HTR-8/SVneo (cell line): ENCODE results near the gene YBX2.

Experiments
- DNase-seq: peaks from one replicate; pipeline ENCODE4 v3.0.0; 2011; ENCODE audit warnings: low spot score, mixed read lengths; ENCODE audit not compliant: insufficient read length
- FAIRE-seq: peaks from 2 replicates; lab custom pipeline; 2011; peaks lifted over from hg19 to GRCh38; lab: Jason Lieb, UNC

Gene YBX2

DNA sequence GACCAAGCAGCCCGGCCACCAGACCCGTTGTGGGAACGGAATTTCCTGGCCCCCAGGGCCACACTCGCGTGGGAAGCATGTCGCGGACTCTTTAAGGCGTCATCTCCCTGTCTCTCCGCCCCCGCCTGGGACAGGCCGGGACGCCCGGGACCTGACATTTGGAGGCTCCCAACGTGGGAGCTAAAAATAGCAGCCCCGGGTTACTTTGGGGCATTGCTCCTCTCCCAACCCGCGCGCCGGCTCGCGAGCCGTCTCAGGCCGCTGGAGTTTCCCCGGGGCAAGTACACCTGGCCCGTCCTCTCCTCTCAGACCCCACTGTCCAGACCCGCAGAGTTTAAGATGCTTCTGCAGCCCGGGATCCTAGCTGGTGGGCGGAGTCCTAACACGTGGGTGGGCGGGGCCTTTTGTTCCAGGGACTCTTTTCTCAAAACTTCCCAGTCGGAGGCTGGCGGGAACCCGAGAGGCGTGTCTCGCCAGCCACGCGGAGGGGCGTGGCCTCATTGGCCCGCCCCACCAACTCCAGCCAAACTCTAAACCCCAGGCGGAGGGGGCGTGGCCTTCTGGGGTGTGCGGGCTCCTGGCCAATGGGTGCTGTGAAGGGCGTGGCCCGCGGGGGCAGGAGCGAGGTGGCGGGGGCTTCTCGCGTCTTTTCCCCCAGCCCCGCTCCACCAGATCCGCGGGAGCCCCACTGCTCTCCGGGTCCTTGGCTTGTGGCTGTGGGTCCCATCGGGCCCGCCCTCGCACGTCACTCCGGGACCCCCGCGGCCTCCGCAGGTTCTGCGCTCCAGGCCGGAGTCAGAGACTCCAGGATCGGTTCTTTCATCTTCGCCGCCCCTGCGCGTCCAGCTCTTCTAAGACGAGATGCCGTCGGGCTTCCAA is 13.1 kb downstream of the YBX2 start, which contains the start of gene SLC2A4:
TSS of gene SLC2A4 (plus strand) at position 645 of the 879 bp plus-strand sequence. CDS start at position 862, 217 bp downstream.
- FAIRE-seq: peak; percentile 86
- DNase-seq: peak; percentile 97

DNA sequence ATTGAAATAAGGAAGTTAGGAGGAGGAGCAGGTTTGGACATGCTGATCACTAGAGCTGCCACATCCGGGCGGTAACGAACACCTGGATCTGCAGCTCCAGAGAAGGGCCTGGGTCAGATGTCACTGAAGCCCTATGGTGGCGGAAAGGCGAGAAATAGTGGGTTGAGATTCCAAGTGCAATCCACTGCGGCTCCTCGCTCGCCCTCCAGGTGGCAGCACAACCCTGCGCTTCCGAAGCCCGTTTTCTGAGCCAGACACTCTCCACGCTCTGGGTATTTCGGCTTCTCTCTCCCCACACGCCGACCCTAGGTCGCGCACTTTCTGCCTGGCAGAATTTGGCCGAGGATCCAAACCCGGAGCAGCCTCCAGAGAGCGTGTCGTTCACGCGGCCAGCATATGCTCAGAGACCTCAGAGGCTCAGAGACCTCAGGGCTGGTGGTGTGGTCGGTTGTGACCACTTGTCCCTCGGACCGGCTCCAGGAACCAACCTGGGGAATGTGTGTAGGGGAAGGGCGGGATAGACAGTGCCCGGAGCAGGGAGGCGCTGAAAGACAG is 13.8 kb downstream of the YBX2 start:
- FAIRE-seq (peak; percentile 87), DNase-seq (peak; percentile 88)

DNA sequence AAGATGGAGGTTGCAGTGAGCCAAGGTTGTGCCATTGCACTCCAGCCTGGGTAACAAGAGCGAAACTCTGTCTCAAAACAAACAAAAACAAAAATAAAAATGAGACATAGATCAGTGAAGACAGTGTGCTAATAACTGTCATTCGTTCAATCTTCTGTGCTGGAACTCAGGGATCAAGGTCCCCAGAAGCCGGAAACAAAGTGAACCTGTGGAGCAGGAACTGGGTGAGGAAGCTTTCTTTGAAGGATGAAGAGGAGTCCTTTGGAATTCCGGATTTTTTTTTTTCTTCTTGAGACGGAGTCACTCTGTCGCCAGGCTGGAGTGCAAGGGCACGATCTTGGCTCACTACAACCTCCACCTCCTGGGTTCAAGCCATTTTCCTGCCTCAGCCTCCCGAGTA is 15.0 kb downstream of the YBX2 start:
- no peak for FAIRE-seq
- no peak for DNase-seq

DNA sequence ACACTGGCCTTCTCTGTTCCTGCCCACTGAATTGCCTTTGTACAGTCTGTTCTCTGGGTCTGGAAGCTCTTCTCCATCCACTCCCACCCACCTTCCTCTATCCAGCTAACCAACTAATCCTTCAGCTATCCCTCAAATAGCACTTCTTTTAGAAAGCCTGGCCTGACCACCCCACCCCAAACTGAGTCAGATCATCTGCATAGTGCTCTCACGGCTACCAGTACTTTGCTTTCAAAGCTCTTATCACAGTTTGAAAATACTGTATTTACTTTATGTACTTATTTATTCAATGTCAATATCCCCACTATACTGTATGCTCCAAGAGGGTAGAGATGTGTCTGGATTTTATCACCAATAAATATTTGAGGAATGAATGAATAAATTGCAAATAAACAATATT is 27.7 kb downstream of the YBX2 start:
- FAIRE-seq (no peak), DNase-seq (no peak)

GRCh38 chr17:7263801-7264078 is 30.7 kb downstream of the YBX2 start:
- DNase-seq: no peak
- FAIRE-seq: no peak

DNA sequence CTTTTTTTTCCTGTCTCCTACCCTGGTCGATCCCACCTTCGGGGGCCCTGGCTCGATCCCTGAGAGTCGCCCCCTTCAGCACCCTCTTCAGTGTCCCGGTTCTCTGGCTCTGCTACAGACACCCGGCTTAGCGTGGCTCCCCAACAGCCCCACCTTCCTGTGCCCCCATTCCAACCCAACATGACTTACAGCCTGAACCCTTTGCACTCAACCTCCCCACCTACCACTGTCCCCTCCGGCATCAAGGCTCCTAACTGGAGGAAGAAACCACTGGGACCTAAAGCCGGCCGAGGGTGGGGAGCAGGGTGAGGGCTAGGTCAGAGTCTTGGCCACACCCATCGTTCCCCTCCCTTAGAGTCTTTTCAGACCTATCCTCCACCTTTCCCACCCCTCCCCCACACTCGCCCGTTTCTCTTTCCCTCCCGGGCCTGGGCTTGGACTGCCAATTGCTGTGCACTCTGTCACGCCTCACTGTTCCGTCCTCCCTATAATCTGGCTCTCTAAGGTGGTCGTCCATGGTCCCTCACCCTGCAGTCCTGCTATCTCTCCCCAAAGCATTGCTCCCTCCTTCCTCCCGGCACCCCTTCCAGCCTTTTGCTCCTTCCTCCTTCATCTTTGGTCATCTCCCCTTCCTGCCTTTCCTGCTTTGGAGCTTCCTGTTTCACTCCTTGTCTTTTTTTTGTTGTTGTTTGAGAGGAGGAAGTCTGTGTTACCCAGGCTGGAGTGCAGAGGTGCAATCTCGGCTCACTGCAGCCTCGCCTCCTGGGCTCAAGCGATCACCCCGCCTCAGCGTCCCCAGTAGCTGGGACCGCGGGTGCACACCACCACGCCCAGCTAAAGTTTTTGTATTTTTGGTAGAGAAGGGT is 31.3 kb downstream of the YBX2 start:
- FAIRE-seq (peak; percentile 84), DNase-seq (no peak)

- no peak for FAIRE-seq
- DNase-seq: no peak
Observed at GRCh38 chr17:7262192-7262934, 32.1 kb downstream of the YBX2 start, which contains the start of gene CLDN7. Gene CLDN7, minus strand, starts transcription at chr17:7262478. Its CDS starts 435 bp downstream, at chr17:7262043.

- DNase-seq: no peak
- no peak for FAIRE-seq
Observed at GRCh38 chr17:7261379-7262191, 32.9 kb downstream of the YBX2 start.

GRCh38 chr17:7260651-7261378 is 33.6 kb downstream of the YBX2 start:
- DNase-seq (no peak), FAIRE-seq (no peak)

DNA sequence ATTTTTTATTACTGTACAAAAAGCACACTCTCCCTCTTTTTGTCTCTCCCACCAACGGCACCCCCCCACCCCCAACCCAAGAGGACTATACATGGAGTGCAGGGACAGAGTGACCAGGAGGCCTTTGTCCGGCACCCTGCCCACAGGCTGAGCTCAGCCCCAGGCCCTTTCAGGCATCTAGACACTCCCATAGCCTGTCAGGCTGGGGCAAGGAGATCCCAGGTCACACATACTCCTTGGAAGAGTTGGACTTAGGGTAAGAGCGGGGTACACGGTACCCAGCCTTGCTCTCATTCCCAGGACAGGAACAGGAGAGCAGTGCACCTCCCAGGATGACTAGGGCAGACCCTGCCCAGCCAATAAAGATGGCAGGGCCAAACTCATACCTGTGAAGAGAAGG is 34.3 kb downstream of the YBX2 start:
- no peak for FAIRE-seq
- no peak for DNase-seq

- no peak for FAIRE-seq
- DNase-seq: no peak
Observed at GRCh38 chr17:7259555-7259889, 34.9 kb downstream of the YBX2 start.

GRCh38 chr17:7258731-7259554 is 35.5 kb downstream of the YBX2 start:
- DNase-seq (no peak), FAIRE-seq (no peak)

GRCh38 chr17:7256766-7257456 is 37.5 kb downstream of the YBX2 start:
- no peak for FAIRE-seq
- no peak for DNase-seq

DNA sequence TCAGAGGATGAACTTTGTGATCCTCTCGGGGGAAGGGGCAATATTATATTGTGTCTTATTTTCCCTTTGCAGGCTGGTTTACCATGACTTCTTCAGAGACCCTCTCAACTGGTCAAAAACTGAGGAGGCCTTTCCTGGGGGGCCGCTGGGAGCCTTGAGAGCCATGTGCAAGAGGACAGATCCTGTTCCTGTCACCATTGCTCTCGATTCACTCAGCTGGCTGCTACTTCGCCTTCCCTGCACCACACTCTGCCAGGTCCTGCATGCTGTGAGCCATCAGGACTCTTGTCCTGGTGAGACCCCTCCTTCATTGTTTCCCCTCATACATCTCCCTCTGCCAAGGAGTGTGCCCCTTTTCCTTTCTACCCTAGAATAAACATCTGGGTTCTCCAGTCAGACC is 39.9 kb downstream of the YBX2 start:
- FAIRE-seq: no peak

GRCh38 chr17:7253082-7253481 is 41.4 kb downstream of the YBX2 start:
- no peak for DNase-seq
- FAIRE-seq: no peak

More for the DNA sequence above, 39.9 kb downstream of the YBX2 start:
- no peak for DNase-seq

- FAIRE-seq (no peak), DNase-seq (peak; percentile 97)
Observed at GRCh38 chr17:7252176-7253043, 42.0 kb downstream of the YBX2 start, which contains the start of gene ELP5. Gene ELP5, plus strand, starts transcription at chr17:7252215. Its CDS starts 336 bp downstream, at chr17:7252551.
